ENCODE results near the gene ZBTB1.

DNA sequence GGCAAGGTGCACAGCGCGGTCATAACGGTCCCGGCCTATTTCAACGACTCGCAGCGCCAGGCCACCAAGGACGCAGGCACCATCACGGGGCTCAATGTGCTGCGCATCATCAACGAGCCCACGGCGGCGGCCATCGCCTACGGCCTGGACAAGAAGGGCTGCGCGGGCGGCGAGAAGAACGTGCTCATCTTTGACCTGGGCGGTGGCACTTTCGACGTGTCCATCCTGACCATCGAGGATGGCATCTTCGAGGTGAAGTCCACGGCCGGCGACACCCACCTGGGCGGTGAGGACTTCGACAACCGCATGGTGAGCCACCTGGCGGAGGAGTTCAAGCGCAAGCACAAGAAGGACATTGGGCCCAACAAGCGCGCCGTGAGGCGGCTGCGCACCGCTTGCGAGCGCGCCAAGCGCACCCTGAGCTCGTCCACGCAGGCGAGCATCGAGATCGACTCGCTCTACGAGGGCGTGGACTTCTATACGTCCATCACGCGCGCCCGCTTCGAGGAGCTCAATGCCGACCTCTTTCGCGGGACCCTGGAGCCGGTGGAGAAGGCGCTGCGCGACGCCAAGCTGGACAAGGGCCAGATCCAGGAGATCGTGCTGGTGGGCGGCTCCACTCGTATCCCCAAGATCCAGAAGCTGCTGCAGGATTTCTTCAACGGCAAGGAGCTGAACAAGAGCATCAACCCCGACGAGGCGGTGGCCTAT, 36.8 kb downstream of the ZBTB1 start:
- TF ChIP-seq, protein P1, sequence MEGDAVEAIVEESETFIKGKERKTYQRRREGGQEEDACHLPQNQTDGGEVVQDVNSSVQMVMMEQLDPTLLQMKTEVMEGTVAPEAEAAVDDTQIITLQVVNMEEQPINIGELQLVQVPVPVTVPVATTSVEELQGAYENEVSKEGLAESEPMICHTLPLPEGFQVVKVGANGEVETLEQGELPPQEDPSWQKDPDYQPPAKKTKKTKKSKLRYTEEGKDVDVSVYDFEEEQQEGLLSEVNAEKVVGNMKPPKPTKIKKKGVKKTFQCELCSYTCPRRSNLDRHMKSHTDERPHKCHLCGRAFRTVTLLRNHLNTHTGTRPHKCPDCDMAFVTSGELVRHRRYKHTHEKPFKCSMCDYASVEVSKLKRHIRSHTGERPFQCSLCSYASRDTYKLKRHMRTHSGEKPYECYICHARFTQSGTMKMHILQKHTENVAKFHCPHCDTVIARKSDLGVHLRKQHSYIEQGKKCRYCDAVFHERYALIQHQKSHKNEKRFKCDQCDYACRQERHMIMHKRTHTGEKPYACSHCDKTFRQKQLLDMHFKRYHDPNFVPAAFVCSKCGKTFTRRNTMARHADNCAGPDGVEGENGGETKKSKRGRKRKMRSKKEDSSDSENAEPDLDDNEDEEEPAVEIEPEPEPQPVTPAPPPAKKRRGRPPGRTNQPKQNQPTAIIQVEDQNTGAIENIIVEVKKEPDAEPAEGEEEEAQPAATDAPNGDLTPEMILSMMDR (conservative IDR thresholded peaks at IDR 0.05 in 1 of 2, IDR thresholded peaks at IDR 0.05 in 1 of 2; ENCODE audit: extremely low read depth in 1 of 2, insufficient read depth in 1 of 2, low read depth in 1 of 2, low read length in 2 of 2) = no peak
- no peak for TF ChIP-seq EZH2 (IDR thresholded peaks at IDR 0.05; ENCODE audit: borderline replicate concordance, low read length)

Data from mammary epithelial cell (primary cell).